Left ventricle myocardium inferior (tissue), 1 donor: ENCODE data around the gene DPH1. TPM values are rescaled to one million over a fixed set of nuclear protein-coding genes. Genes with fewer than 3 reads are reported as not detected.

Experiments
- DNase-seq: peaks from one replicate; pipeline ENCODE4 v3.0.0-alpha.2; 2020
- H3K27ac ChIP-seq: fragments of 200-600 bp; replicated peaks from 2 replicates; pipeline ENCODE4 v1.8.0; 2021
- H3K27me3 ChIP-seq: fragments of 200-600 bp; 2 replicates; pipeline ENCODE4 v1.8.0; 2021; ENCODE audit warnings: low read depth
- H3K36me3 ChIP-seq: fragments of 200-600 bp; 2 replicates; pipeline ENCODE4 v1.8.0; 2021
- H3K4me1 ChIP-seq: fragments of 200-600 bp; 2 replicates; pipeline ENCODE4 v1.8.0; 2021
- H3K4me3 ChIP-seq: fragments of 200-600 bp; 2 replicates; pipeline ENCODE4 v1.8.0; 2021; ENCODE audit warnings: mild to moderate bottlenecking, moderate library complexity
- H3K9me3 ChIP-seq: fragments of 200-600 bp; replicated peaks from 2 replicates; pipeline ENCODE4 v1.8.0; 2021
- intact Hi-C: fragments of 100-400 bp; cut with micrococcal nuclease; formaldehyde crosslinking; loops from one replicate; pipeline ENCODE4 v1.11.0; 2022
- total RNA-seq: library from RNA; stranded (reverse); fragmentation: NEBNext Ultra II Directional; extraction: Animal tissue kit (Norgen Biotek cat#: 25700); gene quantifications from one replicate; pipeline ENCODE4 v1.2.1, GENCODE V29; 2021
- TF ChIP-seq, protein P1 (sequence below): fragments of 200-600 bp; IDR thresholded peaks from 2 replicates; pipeline ENCODE4 v1.8.0; 2021; ENCODE audit warnings: antibody characterized with exemption, mild to moderate bottlenecking, borderline replicate concordance
- donor health status: DM: no; HTN: yes; CAD: no; lungs with severe emphysema.

Gene DPH1
- total RNA-seq, 1 donor from 2014 or later, result 29.1 TPM

DNA sequence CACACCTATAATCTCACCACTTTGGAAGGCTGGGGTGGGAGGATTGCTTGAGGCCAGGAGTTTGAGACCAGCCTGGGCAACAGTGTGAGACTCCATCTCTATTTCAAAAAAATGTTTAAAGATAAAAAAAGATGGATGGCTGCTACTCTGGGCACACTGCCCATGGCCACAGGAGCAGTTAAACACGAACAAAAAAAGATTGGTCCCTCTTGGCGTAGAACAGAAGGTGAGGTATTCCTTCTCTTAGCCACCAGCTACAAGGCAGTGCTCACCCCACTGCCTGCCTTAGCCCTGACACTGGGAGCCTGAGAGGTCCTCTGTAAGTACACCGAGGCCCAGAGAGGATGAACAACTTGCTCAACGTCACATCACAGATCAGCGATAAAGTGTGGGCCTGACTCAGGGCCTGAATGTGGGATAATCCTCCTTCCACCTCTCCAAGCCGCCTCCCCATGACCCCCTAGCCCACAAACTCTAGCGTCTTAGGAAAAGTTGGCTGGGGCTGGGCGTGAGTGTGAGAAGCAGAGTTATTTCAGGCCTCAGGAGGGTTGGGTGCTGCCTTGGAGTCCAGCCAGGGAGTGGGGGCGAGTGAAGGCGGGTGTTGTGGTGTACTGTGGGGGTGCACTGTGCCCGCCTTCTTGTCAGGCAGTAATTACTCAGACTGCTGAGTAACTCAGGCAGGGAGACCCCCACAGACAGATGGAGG, 2.3 kb upstream of the DPH1 start:
- H3K9me3 ChIP-seq, result no peaks in the 10 kb centered on the region
- peaks cover 68% of the 10 kb centered on the region for H3K4me1 ChIP-seq
- H3K36me3 ChIP-seq, result no peaks in the 10 kb centered on the region
- intact Hi-C loops, result loop anchor here (10.0 kb wide), 1 partner anchor 113 kb away; no protein-coding TSS in a partner anchor
- DNase-seq, result no peak
- H3K27ac ChIP-seq, result no peak overlapping the region
- no peak overlapping the region for H3K4me3 ChIP-seq
- TF ChIP-seq, protein P1, sequence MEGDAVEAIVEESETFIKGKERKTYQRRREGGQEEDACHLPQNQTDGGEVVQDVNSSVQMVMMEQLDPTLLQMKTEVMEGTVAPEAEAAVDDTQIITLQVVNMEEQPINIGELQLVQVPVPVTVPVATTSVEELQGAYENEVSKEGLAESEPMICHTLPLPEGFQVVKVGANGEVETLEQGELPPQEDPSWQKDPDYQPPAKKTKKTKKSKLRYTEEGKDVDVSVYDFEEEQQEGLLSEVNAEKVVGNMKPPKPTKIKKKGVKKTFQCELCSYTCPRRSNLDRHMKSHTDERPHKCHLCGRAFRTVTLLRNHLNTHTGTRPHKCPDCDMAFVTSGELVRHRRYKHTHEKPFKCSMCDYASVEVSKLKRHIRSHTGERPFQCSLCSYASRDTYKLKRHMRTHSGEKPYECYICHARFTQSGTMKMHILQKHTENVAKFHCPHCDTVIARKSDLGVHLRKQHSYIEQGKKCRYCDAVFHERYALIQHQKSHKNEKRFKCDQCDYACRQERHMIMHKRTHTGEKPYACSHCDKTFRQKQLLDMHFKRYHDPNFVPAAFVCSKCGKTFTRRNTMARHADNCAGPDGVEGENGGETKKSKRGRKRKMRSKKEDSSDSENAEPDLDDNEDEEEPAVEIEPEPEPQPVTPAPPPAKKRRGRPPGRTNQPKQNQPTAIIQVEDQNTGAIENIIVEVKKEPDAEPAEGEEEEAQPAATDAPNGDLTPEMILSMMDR, result no peak
- H3K27me3 ChIP-seq, result peaks cover 55% of the 10 kb centered on the region

DNA sequence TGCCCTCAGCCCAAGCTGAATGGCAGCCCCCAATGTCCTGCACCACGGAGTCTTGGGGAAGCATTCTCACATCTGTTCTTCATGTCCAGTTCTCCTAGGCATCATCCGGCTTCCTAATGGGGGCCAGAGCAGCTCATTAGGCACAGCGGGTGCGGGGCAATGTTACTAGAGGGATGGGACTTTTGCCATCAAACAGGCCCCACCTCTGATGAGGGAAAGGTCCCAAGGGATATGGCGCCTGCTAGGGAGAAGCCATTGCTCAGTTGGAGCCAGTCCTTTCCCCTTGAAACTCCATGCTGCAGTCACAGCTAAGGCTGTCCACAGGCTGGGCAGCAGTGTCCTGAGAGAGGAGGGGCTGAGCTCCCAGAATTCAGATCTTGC, 1.7 kb upstream of the DPH1 start:
- Histone ChIP-seq H3K4me1 (peaks cover 67% of the 10 kb centered on the region), H3K27me3 (peaks cover 53% of the 10 kb centered on the region), H3K36me3 (no peaks in the 10 kb centered on the region), H3K4me3 (no peak overlapping the region), H3K27ac (no peak overlapping the region), H3K9me3 (no peaks in the 10 kb centered on the region)
- intact Hi-C loops, result loop anchor here (10.0 kb wide), 1 partner anchor 113 kb away; no protein-coding TSS in a partner anchor
- DNase-seq, result no peak
- TF ChIP-seq, protein P1, result no peak

DNA sequence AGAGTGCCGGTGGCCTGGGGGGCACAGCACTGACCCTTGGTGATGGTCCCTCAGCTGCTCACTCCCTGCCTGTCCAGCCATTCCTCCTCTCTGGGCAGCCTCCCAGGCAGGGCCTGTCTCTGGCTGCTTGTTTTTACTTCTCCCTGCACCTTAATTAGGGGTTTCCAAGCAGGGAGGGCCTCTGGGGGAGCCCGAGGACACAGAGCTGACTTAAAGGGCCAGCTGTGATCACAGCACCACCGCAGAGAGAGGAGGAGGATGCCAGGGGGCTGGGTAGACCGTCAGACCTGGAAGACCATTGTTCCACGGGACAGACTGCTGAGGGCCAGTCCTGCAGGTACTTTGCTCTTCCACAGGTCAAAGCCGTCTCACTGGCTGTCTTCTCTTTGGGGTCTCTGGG, 1.2 kb upstream of the DPH1 start:
- TF ChIP-seq, protein P1, result no peak
- intact Hi-C loops, result loop anchor here (10.0 kb wide), 1 partner anchor 114 kb away; no protein-coding TSS in a partner anchor
- no peaks in the 10 kb centered on the region for H3K9me3 ChIP-seq
- peaks cover 4% of the 10 kb centered on the region for H3K36me3 ChIP-seq
- H3K27ac ChIP-seq, result no peak overlapping the region
- DNase-seq, result no peak
- H3K4me1 ChIP-seq, result peaks cover 65% of the 10 kb centered on the region
- H3K4me3 ChIP-seq, result no peak overlapping the region
- H3K27me3 ChIP-seq, result peaks cover 52% of the 10 kb centered on the region

DNA sequence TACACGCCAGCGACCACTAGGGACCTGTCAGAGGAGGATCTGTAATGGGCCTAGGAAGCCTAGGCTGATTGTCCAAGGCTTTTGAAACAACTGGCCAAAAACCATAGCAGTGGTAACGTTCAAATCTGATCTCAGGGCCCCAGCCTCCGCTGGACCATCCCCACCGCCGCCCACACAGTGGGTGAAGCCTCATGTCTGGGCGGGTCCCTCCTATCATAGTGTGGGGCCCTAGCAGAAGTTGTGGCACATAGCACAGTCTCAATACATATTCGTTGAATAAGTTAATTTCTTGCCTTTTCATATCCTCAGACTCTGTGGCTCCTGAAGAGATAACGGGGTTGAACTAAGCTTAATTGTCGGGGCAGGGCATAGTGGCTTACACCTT, 818 bp downstream of the DPH1 start:
- TF ChIP-seq, protein P1, result peak; percentile 45
- intact Hi-C loops, result no loop called here

DNA sequence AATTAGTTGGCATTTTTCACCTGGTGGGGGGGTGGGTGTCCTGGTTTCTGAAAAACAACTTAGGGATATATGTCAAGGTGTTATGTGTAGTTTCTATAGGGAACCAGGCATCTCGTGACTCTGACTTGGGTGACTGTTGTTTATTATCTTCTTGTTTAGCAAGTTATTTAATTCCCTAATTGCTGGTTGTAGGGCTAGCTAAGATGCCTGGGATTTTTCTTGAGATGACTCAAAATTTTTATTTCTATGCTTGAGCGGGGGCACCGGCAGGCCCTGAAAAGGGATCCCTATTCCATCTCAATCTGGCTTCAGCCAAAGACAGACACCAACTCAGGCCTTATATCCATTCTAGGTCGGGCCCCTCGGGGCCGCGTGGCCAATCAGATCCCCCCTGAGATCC, 3.2 kb downstream of the DPH1 start:
- intact Hi-C loops, result no loop called here

More for the DNA sequence above, 818 bp downstream of the DPH1 start:
- H3K4me1 ChIP-seq, result peaks cover 45% of the 10 kb centered on the region
- no peak for DNase-seq
- H3K27me3 ChIP-seq, result peaks cover 31% of the 10 kb centered on the region
- no peaks in the 10 kb centered on the region for H3K9me3 ChIP-seq
- H3K27ac ChIP-seq, result peak overlapping the region; percentile 78
- H3K4me3 ChIP-seq, result peak overlapping the region; percentile 98
- H3K36me3 ChIP-seq, result peaks cover 8% of the 10 kb centered on the region

More for the DNA sequence above, 3.2 kb downstream of the DPH1 start:
- TF ChIP-seq, protein P1, result no peak
- H3K4me3 ChIP-seq, result no peak overlapping the region
- H3K27me3 ChIP-seq, result peaks cover 9% of the 10 kb centered on the region
- H3K27ac ChIP-seq, result no peak overlapping the region
- H3K4me1 ChIP-seq, result peaks cover 38% of the 10 kb centered on the region
- H3K36me3 ChIP-seq, result peaks cover 31% of the 10 kb centered on the region
- DNase-seq, result no peak
- H3K9me3 ChIP-seq, result no peaks in the 10 kb centered on the region
